ENCODE results near the gene RFX7.

The RFX7 gene

GRCh38 chr15:56064152-56064551, 179.5 kb downstream of the RFX7 start:
- TF ChIP-seq POLR2AphosphoS5 (IDR thresholded peaks at IDR 0.05; ENCODE audit: low read depth, low read length) (no peak), TAF1 (IDR thresholded peaks at IDR 0.05; ENCODE audit: borderline replicate concordance, insufficient read depth, low read length) (no peak), REST (IDR thresholded peaks at IDR 0.05; ENCODE audit: insufficient read depth in 1 of 2, low read depth in 2 of 2, low read length in 2 of 2) (no peak), FOXP2 (optimal IDR thresholded peaks at IDR 0.05; ENCODE audit: borderline replicate concordance, extremely low read depth, extremely low read length, insufficient read depth) (no peak), SIN3A (IDR thresholded peaks at IDR 0.05; ENCODE audit: borderline replicate concordance, insufficient read depth, low read length) (no peak)

DNA sequence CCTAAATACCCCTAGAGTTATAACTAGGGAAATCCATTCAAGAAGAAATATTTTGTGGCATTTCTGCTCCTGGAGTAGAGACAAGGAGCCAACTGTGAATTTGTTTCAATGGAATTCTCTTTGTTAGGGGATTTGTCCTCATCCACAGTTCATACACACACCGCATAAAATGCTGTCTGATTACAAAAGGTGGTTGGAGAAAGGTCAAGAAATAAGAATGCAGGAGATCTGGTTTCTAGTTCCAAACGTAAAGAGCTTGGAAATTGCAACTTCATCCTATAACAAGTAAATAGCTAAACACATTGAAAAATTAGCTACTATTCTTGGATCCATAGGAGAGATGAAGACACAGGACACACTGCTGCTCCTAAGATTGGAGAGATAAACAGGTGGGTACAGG, 184.0 kb downstream of the RFX7 start:
- TF ChIP-seq POLR2AphosphoS5 (IDR thresholded peaks at IDR 0.05; ENCODE audit: low read depth, low read length) (no peak), SIN3A (IDR thresholded peaks at IDR 0.05; ENCODE audit: borderline replicate concordance, insufficient read depth, low read length) (no peak), REST (IDR thresholded peaks at IDR 0.05; ENCODE audit: insufficient read depth in 1 of 2, low read depth in 2 of 2, low read length in 2 of 2) (no peak), FOXP2 (optimal IDR thresholded peaks at IDR 0.05; ENCODE audit: borderline replicate concordance, extremely low read depth, extremely low read length, insufficient read depth) (no peak), TAF1 (IDR thresholded peaks at IDR 0.05; ENCODE audit: borderline replicate concordance, insufficient read depth, low read length) (no peak)

DNA sequence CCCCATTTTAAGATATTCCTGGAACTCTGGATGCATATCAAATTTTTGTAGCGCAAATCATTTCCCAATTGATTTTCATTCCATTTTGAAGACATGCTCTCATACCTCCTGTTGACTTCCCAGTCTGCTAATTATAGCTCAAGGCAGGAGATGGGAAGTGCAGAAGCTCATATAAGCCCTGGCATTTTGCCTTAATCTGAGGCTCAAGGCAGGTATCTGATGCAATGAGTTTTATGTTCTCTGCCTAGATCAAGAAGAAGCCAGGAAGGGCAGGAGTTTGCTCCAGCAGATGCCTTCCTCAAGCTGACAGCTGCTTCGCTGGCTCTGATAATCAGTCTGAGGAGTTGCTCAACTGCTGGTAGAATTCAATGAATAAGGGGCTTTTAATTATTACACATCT, 184.7 kb downstream of the RFX7 start:
- TF ChIP-seq POLR2AphosphoS5 (IDR thresholded peaks at IDR 0.05; ENCODE audit: low read depth, low read length), result no peak
- TF ChIP-seq TAF1 (IDR thresholded peaks at IDR 0.05; ENCODE audit: borderline replicate concordance, insufficient read depth, low read length), result no peak
- no peak for TF ChIP-seq REST (IDR thresholded peaks at IDR 0.05; ENCODE audit: insufficient read depth in 1 of 2, low read depth in 2 of 2, low read length in 2 of 2)
- no peak for TF ChIP-seq FOXP2 (optimal IDR thresholded peaks at IDR 0.05; ENCODE audit: borderline replicate concordance, extremely low read depth, extremely low read length, insufficient read depth)
- no peak for TF ChIP-seq SIN3A (IDR thresholded peaks at IDR 0.05; ENCODE audit: borderline replicate concordance, insufficient read depth, low read length)

DNA sequence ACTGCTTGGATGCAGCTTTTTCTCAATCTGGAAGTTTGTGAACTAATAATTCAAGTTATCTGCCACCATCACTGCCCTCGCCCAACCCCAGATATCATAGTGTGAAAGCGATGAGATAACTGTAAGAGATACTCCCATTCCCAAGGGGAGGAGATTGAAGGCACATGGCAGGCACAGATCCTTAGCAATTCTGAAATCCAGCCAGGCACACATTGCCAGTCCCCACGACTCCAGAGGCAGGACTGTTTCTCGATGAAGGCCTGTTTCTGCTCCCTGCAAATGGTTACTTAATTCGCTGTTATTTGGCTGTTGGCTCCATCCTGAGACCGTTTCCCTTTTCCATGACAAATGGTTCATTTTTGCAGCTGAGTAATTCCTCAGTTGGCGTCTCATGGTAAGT, 187.1 kb downstream of the RFX7 start:
- TF ChIP-seq POLR2AphosphoS5 (IDR thresholded peaks at IDR 0.05; ENCODE audit: low read depth, low read length) (no peak), REST (IDR thresholded peaks at IDR 0.05; ENCODE audit: insufficient read depth in 1 of 2, low read depth in 2 of 2, low read length in 2 of 2) (no peak), TAF1 (IDR thresholded peaks at IDR 0.05; ENCODE audit: borderline replicate concordance, insufficient read depth, low read length) (no peak), SIN3A (IDR thresholded peaks at IDR 0.05; ENCODE audit: borderline replicate concordance, insufficient read depth, low read length) (no peak), FOXP2 (optimal IDR thresholded peaks at IDR 0.05; ENCODE audit: borderline replicate concordance, extremely low read depth, extremely low read length, insufficient read depth) (no peak)

GRCh38 chr15:56053046-56053400, 190.7 kb downstream of the RFX7 start:
- TF ChIP-seq TAF1 (IDR thresholded peaks at IDR 0.05; ENCODE audit: borderline replicate concordance, insufficient read depth, low read length) (no peak), REST (IDR thresholded peaks at IDR 0.05; ENCODE audit: insufficient read depth in 1 of 2, low read depth in 2 of 2, low read length in 2 of 2) (no peak), SIN3A (IDR thresholded peaks at IDR 0.05; ENCODE audit: borderline replicate concordance, insufficient read depth, low read length) (no peak), FOXP2 (optimal IDR thresholded peaks at IDR 0.05; ENCODE audit: borderline replicate concordance, extremely low read depth, extremely low read length, insufficient read depth) (no peak), POLR2AphosphoS5 (IDR thresholded peaks at IDR 0.05; ENCODE audit: low read depth, low read length) (no peak)
